K562 (cell line): ENCODE measurements around the gene GRIK3. TPM values are rescaled to one million over a fixed set of nuclear protein-coding genes. Genes with fewer than 3 reads are reported as not detected.

ENCODE experiments used
- ATAC-seq: fragments of 200-7000 bp; cut with Tn5 transposase; 3 replicates; pipeline ENCODE4 v1.9.1; 2020; ENCODE audit warnings: moderate library complexity
- BruUV-seq: library from RNA; stranded (reverse); fragments of 400-500 nt; replicated peaks from 2 replicates; lab custom pipeline; 2021; lab: Mats Ljungman, UMichigan
- CTCF ChIA-PET: fragments of 300-600 bp; formaldehyde crosslinking; extraction: SDS; loops from one replicate; lab custom pipeline; 2021; ENCODE audit warnings: low intra/inter-chr PET ratio; lab: Yijun Ruan, JAX
- POLR2A ChIA-PET: fragments of 300-600, 350-650 bp; sonication (Branson Sonifier 250); formaldehyde crosslinking; extraction: SDS; loops from one replicate; lab custom pipeline; 2021; ENCODE audit warnings: antibody characterized with exemption, inconsistent platforms; lab: Yijun Ruan, JAX
- DNase-seq, 4 experiments: peaks; one replicate each; pipeline versions ENCODE4 v3.0.0 to v3.0.0-alpha.2; 2011 to 2018; ENCODE audit warnings: low spot score in 3 of 4, mixed read lengths in 3 of 4; ENCODE audit errors: extremely low read depth in 1 of 4
- FAIRE-seq: peaks from 2 replicates; lab custom pipeline; 2011; peaks lifted over from hg19 to GRCh38; lab: Jason Lieb, UNC
- H2AFZ ChIP-seq: 2 replicates; pipeline ENCODE4 v1.6.0; 2011; ENCODE audit warnings: low read depth, low read length, control low read depth, inconsistent platforms
- H3K27ac ChIP-seq: fragments of 200-600 bp; 3 replicates; pipeline ENCODE4 v1.8.0; 2011; ENCODE audit warnings: low read depth, mild to moderate bottlenecking, control low read depth, inconsistent platforms, low read length, moderate library complexity, mixed read lengths; ENCODE audit errors: extremely low read depth
- H3K27me3 ChIP-seq, 2 experiments: fragments of 300-600 bp in 1 of 2; 2 replicates in 1 of 2; 3 replicates in 1 of 2; pipeline versions ENCODE4 v1.6.0 to v1.8.0; 2011; ENCODE audit warnings: inconsistent platforms in 2 of 2, low read length in 2 of 2, mild to moderate bottlenecking in 1 of 2, mixed read lengths in 1 of 2, moderate library complexity in 1 of 2; ENCODE audit not compliant: control insufficient read depth in 2 of 2, insufficient read depth in 2 of 2
- H3K36me3 ChIP-seq: fragments of 300-600 bp; 3 replicates; pipeline ENCODE4 v1.8.0; 2011; ENCODE audit warnings: mild to moderate bottlenecking, low read length, inconsistent platforms; ENCODE audit not compliant: control insufficient read depth, insufficient read depth
- H3K4me1 ChIP-seq, 2 experiments: fragments of 200-600 bp in 1 of 2; replicated peaks in 1 of 2; 2 replicates in 1 of 2; 3 replicates in 1 of 2; pipeline versions ENCODE4 v1.5.1 to v1.8.0; 2011; ENCODE audit warnings: inconsistent platforms in 2 of 2, low read length in 2 of 2, mild to moderate bottlenecking in 1 of 2, mixed read lengths in 1 of 2, moderate library complexity in 1 of 2; ENCODE audit not compliant: control insufficient read depth in 2 of 2, insufficient read depth in 2 of 2
- H3K4me2 ChIP-seq: 2 replicates; pipeline ENCODE4 v1.6.1; 2011; ENCODE audit warnings: low read length, control low read depth, inconsistent platforms, mixed read lengths; ENCODE audit not compliant: insufficient read depth
- H3K4me3 ChIP-seq: fragments of 200-600 bp; sonication (generic), shearing (Covaris generic); 2 replicates; pipeline ENCODE4 v1.5.1; 2016; ENCODE audit warnings: control low read depth, inconsistent platforms
- H3K79me2 ChIP-seq: fragments of 200-600 bp; 3 replicates; pipeline ENCODE4 v1.8.0; 2011; ENCODE audit warnings: low read length, inconsistent platforms; ENCODE audit not compliant: control insufficient read depth, insufficient read depth
- H3K9ac ChIP-seq, 2 experiments: 2 replicates each; pipeline versions ENCODE4 v1.6.0 to v1.6.1; 2011; ENCODE audit warnings: low read depth in 2 of 2, low read length in 2 of 2, control low read depth in 1 of 2, inconsistent platforms in 1 of 2, mild to moderate bottlenecking in 1 of 2, mixed read lengths in 1 of 2; ENCODE audit not compliant: insufficient read depth in 1 of 2
- H3K9me1 ChIP-seq: one replicate; pipeline ENCODE4 v1.6.0; 2011; ENCODE audit warnings: inconsistent platforms, mild to moderate bottlenecking, low read length, moderate library complexity; ENCODE audit not compliant: control insufficient read depth, insufficient read depth
- H3K9me3 ChIP-seq: replicated peaks from 2 replicates; pipeline ENCODE4 v1.5.1; 2011; ENCODE audit warnings: low read depth, low read length, inconsistent platforms; ENCODE audit not compliant: control insufficient read depth, insufficient read depth
- H4K20me1 ChIP-seq: replicated peaks from 2 replicates; pipeline ENCODE4 v1.6.1; 2011; ENCODE audit warnings: low read length, inconsistent platforms, mixed read lengths; ENCODE audit not compliant: control insufficient read depth, insufficient read depth
- CGGBP1 ChIP-seq: fragments of 250-450 bp; sonication (Bioruptor Pico); IDR thresholded peaks from 2 replicates; pipeline ENCODE4 v1.9.0; 2021; ENCODE audit warnings: mild to moderate bottlenecking
- GTF2A2 ChIP-seq: IDR thresholded peaks from 2 replicates; pipeline ENCODE4 v1.6.1; 2016; ENCODE audit warnings: mild to moderate bottlenecking, missing genetic modification characterization, missing compliant biosample characterization
- KHSRP ChIP-seq: fragments of 450-650 bp; IDR thresholded peaks from 2 replicates; pipeline ENCODE4 v1.6.1; 2017
- SAP30 ChIP-seq: fragments of 200-600 bp; sonication (generic); IDR thresholded peaks from 2 replicates; pipeline ENCODE4 v1.6.1; 2012; ENCODE audit warnings: borderline replicate concordance, low read depth, mild to moderate bottlenecking, moderate library complexity, low read length, control low read depth, inconsistent platforms; ENCODE audit not compliant: insufficient read depth, poor library complexity, severe bottlenecking
- SNIP1 ChIP-seq: fragments of 450-650 bp; IDR thresholded peaks from 2 replicates; pipeline ENCODE4 v1.7.1; 2017; ENCODE audit warnings: low read depth, mild to moderate bottlenecking
- SRF ChIP-seq, 2 experiments: fragments of 250-450, 450-650 bp in 1 of 2; sonication (Bioruptor Pico) in 1 of 2; sonication (generic) in 1 of 2; formaldehyde crosslinking; IDR thresholded peaks; 2 replicates each; pipeline versions ENCODE4 v1.5.0 to v1.5.1; 2020 to 2022; ENCODE audit warnings: mild to moderate bottlenecking in 1 of 2, missing genetic modification reagents in 1 of 2
- YY1 ChIP-seq, 3 experiments: IDR thresholded peaks; 2 replicates each; pipeline ENCODE4 v1.6.1; 2011; ENCODE audit warnings: low read length in 2 of 3, mild to moderate bottlenecking in 2 of 3, moderate library complexity in 2 of 3, borderline replicate concordance in 1 of 3, control low read depth in 1 of 3, low read depth in 1 of 3; ENCODE audit not compliant: insufficient read depth in 3 of 3, insufficient replicate concordance in 2 of 3, control insufficient read depth in 1 of 3, insufficient read length in 1 of 3; ENCODE audit errors: extremely low read depth in 1 of 3
- ZNF384 ChIP-seq: IDR thresholded peaks from 2 replicates; pipeline ENCODE4 v1.6.1; 2012; ENCODE audit warnings: low read depth, low read length, improper control_type of control experiment
- ZNF561 ChIP-seq: fragments of 450-650 bp; formaldehyde crosslinking; conservative IDR thresholded peaks from 2 replicates; pipeline ENCODE4 v1.4.0; 2020; ENCODE audit warnings: mild to moderate bottlenecking, moderate library complexity
- WGBS: fragments of 100-300 bp; shearing (Covaris generic); methylation state at CpG from one replicate; pipeline ENCODE4 v1.1.6; 2016; ENCODE audit warnings: low coverage, mixed read lengths; ENCODE audit not compliant: insufficient coverage; ENCODE audit errors: missing lambda C conversion rate; 5-methylcytosine and 5-hydroxymethylcytosine counted together
- in situ Hi-C: fragments of 300-500 bp; cut with MboI; formaldehyde crosslinking; loops from 4 replicates; pipeline ENCODE4 v1.15.0; 2018; ENCODE audit warnings: inconsistent platforms, mixed read lengths
- intact Hi-C: fragments of 100-400 bp; cut with micrococcal nuclease; formaldehyde crosslinking; loops from 2 replicates; pipeline ENCODE4 v1.14.2; 2022
- polyA plus RNA-seq, 8 experiments: library from polyadenylated mRNA; depleted of rRNA in 4 of 8; stranded (reverse) in 5 of 8; unstranded in 3 of 8; fragments of >200 nt; fragmentation: Nextera tagmentation in 2 of 8; fragmentation: Illumina TruSeq in 1 of 8; extraction: Ambion mirVana in 2 of 8; extraction: Trizol in 1 of 8; gene quantifications; 2 replicates each; pipeline versions ENCODE4 v1.2.1 to v1.2.3, GENCODE V29; 2011 to 2014; ENCODE audit warnings: inconsistent platforms in 1 of 8, missing spikeins in 1 of 8
- total RNA-seq, 7 experiments: library from RNA; depleted of rRNA in 6 of 7; stranded (reverse); fragments of >200 nt in 6 of 7; fragmentation: Illumina TruSeq in 2 of 7; extraction: Trizol in 2 of 7; gene quantifications; 2 replicates each; pipeline versions ENCODE4 v1.2.1 to v1.2.3, GENCODE V29; 2011 to 2021; ENCODE audit warnings: low replicate concordance in 1 of 7
- TF ChIP-seq, protein P1 (sequence below): fragments of 450-650 bp; IDR thresholded peaks from 2 replicates; pipeline ENCODE4 v1.6.1; 2014; ENCODE audit warnings: low read depth, mild to moderate bottlenecking, moderate library complexity, borderline replicate concordance
- TF ChIP-seq, protein P2 (sequence below), 2 experiments: fragments of 450-650 bp; formaldehyde crosslinking in 1 of 2; IDR thresholded peaks; 2 replicates each; pipeline versions ENCODE4 v1.4.0 to v1.6.1; 2014 to 2020; ENCODE audit warnings: mild to moderate bottlenecking in 2 of 2, borderline replicate concordance in 1 of 2, low read depth in 1 of 2

Gene GRIK3
- total and polyA plus RNA-seq, 9 of the 15 experiments (the other 6 are each of a cell fraction or from before 2014, with no cell fraction given), result not detected

GRCh38 chr1:37017720-37018119, 16.6 kb downstream of the GRIK3 start:
- no peak overlapping the region for H3K4me3 ChIP-seq
- CTCF ChIA-PET, result no interaction called here
- H3K4me1 ChIP-seq, result no peaks in the 10 kb centered on the region
- peaks cover 4% of the 10 kb centered on the region; the same call in 1 of the 2 replicates for H4K20me1 ChIP-seq
- no peak overlapping the region for H3K27ac ChIP-seq
- no peaks in the 10 kb centered on the region for H3K27me3 ChIP-seq
- in situ Hi-C loops, result no loop called here
- no peak overlapping the region for H2AFZ ChIP-seq
- DNase-seq (peak in 2 of 4 experiments; percentile 16 to 20), ATAC-seq (peak; percentile 54; the same call in 1 of the 3 replicates), FAIRE-seq (peak; percentile 77)
- intact Hi-C loops, result no loop called here
- H3K36me3 ChIP-seq, result no peaks in the 10 kb centered on the region
- no peaks in the 10 kb centered on the region for H3K9me3 ChIP-seq
- BruUV-seq, result no TSS peak
- no peak overlapping the region for H3K9ac ChIP-seq
- WGBS, result 6% methylated on average over 4 of the region's 4 CpGs
- H3K9me1 ChIP-seq, result no peaks in the 10 kb centered on the region
- no peaks in the 10 kb centered on the region for H3K79me2 ChIP-seq
- POLR2A ChIA-PET, result no interaction called here
- H3K4me2 ChIP-seq, result no peak overlapping the region
- TF ChIP-seq, protein P1, sequence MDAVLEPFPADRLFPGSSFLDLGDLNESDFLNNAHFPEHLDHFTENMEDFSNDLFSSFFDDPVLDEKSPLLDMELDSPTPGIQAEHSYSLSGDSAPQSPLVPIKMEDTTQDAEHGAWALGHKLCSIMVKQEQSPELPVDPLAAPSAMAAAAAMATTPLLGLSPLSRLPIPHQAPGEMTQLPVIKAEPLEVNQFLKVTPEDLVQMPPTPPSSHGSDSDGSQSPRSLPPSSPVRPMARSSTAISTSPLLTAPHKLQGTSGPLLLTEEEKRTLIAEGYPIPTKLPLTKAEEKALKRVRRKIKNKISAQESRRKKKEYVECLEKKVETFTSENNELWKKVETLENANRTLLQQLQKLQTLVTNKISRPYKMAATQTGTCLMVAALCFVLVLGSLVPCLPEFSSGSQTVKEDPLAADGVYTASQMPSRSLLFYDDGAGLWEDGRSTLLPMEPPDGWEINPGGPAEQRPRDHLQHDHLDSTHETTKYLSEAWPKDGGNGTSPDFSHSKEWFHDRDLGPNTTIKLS, result no peak
- no peak for TF ChIP-seq SRF (CRISPR knock-in tag; IDR thresholded peaks at IDR 0.05)
- no peak for TF ChIP-seq ZNF561
- TF ChIP-seq SNIP1, result no peak
- TF ChIP-seq, protein P2, sequence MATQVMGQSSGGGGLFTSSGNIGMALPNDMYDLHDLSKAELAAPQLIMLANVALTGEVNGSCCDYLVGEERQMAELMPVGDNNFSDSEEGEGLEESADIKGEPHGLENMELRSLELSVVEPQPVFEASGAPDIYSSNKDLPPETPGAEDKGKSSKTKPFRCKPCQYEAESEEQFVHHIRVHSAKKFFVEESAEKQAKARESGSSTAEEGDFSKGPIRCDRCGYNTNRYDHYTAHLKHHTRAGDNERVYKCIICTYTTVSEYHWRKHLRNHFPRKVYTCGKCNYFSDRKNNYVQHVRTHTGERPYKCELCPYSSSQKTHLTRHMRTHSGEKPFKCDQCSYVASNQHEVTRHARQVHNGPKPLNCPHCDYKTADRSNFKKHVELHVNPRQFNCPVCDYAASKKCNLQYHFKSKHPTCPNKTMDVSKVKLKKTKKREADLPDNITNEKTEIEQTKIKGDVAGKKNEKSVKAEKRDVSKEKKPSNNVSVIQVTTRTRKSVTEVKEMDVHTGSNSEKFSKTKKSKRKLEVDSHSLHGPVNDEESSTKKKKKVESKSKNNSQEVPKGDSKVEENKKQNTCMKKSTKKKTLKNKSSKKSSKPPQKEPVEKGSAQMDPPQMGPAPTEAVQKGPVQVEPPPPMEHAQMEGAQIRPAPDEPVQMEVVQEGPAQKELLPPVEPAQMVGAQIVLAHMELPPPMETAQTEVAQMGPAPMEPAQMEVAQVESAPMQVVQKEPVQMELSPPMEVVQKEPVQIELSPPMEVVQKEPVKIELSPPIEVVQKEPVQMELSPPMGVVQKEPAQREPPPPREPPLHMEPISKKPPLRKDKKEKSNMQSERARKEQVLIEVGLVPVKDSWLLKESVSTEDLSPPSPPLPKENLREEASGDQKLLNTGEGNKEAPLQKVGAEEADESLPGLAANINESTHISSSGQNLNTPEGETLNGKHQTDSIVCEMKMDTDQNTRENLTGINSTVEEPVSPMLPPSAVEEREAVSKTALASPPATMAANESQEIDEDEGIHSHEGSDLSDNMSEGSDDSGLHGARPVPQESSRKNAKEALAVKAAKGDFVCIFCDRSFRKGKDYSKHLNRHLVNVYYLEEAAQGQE (IDR thresholded peaks at IDR 0.05; ENCODE audit: borderline replicate concordance), result peak; percentile 51
- TF ChIP-seq, protein P2 (CRISPR knock-in tag; IDR thresholded peaks at IDR 0.05; ENCODE audit: low read depth), result no peak
- TF ChIP-seq SAP30, result no peak
- peak; percentile 40; the same call in 1 of the 2 replicates for TF ChIP-seq ZNF384
- no peak for TF ChIP-seq GTF2A2 (tag)
- no peak for TF ChIP-seq KHSRP
- peak in 1 of 3 experiments; percentile 13 for TF ChIP-seq YY1 (IDR thresholded peaks at IDR 0.05; ENCODE audit: borderline replicate concordance in 1 of 3, control insufficient read depth in 1 of 3, extremely low read depth in 1 of 3, insufficient read depth in 3 of 3, insufficient read length in 1 of 3, insufficient replicate concordance in 2 of 3, low read depth in 1 of 3, low read length in 2 of 3)
- no peak for TF ChIP-seq CGGBP1
